ENCODE data around the gene ADGRA3. TPM values are rescaled to one million over a fixed set of nuclear protein-coding genes. Genes with fewer than 3 reads are reported as not detected.
A peak's percentile ranks its signal among the peaks of the same experiment; 100 is the strongest.
"Not testable (repeated sequence)": the region's sequence is repeated elsewhere in the genome, so short reads cannot be mapped to it uniquely, and the experiment has no call there.

Gene ADGRA3
- total RNA-seq, 6 donors from 2014 or later = 9.2 to 32.7 (median 17.2) TPM

DNA sequence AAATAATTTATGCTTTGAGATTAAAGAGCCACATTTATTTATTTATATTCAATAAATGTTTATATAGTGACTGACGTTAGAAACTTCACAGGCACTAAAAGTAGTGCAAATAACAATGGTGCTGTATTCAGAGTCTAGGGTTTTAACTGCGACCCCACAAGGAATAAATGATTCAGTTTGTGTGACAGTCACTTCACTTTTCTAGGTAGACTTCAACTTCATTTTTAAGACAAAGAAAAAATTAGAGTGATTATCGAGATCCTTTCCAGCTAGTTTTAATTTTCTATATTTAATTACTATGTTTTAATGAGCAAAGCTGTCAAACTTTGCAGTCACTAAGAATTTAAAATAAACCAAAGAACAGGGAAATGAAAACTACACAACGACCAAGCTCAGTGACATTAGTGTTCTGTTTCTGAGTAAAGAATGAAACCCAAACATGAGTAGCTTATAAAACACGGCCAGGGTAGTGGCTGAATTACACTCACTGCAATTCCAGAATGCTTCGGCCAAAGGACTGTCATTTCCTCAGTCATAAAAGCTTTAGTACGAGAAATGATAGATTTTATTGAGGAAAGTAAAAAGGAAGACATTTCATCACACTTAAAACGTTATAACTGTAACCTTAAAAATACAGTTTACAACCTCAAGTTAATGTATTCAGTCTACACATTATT is 38.6 kb downstream of the ADGRA3 start:
- no peaks in the 10 kb centered on the region for H3K9me3 ChIP-seq
- TF ChIP-seq EP300 (IDR thresholded peaks at IDR 0.05) (no peak), POLR2A (IDR thresholded peaks at IDR 0.05) (no peak), POLR2AphosphoS5 (IDR thresholded peaks at IDR 0.05) (no peak)
- TF ChIP-seq, protein P1, sequence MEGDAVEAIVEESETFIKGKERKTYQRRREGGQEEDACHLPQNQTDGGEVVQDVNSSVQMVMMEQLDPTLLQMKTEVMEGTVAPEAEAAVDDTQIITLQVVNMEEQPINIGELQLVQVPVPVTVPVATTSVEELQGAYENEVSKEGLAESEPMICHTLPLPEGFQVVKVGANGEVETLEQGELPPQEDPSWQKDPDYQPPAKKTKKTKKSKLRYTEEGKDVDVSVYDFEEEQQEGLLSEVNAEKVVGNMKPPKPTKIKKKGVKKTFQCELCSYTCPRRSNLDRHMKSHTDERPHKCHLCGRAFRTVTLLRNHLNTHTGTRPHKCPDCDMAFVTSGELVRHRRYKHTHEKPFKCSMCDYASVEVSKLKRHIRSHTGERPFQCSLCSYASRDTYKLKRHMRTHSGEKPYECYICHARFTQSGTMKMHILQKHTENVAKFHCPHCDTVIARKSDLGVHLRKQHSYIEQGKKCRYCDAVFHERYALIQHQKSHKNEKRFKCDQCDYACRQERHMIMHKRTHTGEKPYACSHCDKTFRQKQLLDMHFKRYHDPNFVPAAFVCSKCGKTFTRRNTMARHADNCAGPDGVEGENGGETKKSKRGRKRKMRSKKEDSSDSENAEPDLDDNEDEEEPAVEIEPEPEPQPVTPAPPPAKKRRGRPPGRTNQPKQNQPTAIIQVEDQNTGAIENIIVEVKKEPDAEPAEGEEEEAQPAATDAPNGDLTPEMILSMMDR (IDR thresholded peaks at IDR 0.05) = no peak
- H3K27ac ChIP-seq = no peak overlapping the region
- DNase-seq (no peak), ATAC-seq (ENCODE audit: low FRiP score in 2 of 2) (no peak)
- no peak overlapping the region for H3K4me3 ChIP-seq
- H3K4me1 ChIP-seq = no peaks in the 10 kb centered on the region
- 57 to 68% methylated on average over 8 of the region's 8 CpGs for WGBS, 2 donors
- H3K36me3 ChIP-seq = no peaks in the 10 kb centered on the region
- H3K27me3 ChIP-seq = no peaks in the 10 kb centered on the region

DNA sequence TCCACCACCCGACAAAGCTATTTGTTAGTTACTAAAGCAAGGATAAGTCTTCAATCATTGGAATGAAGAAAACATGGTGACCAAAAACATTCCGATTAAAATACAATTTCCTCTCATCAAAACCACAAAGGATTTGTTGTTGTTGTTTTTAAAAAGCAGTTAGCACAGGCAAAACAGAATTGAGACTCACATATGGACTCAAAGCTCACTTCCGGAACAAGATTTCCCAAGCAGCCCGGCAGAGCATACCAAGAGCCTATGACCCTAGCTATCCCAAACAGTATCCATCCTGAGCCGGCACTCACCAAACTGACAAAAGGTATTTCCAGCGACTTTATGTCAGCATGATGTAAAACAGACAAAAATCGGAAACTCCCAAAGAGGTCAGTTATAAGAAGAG is 39.9 kb downstream of the ADGRA3 start:
- H3K4me3 ChIP-seq = no peak overlapping the region
- no peak for TF ChIP-seq POLR2AphosphoS5 (IDR thresholded peaks at IDR 0.05)
- TF ChIP-seq, protein P1 (IDR thresholded peaks at IDR 0.05) = no peak
- TF ChIP-seq EP300 (IDR thresholded peaks at IDR 0.05) = no peak
- TF ChIP-seq POLR2A (IDR thresholded peaks at IDR 0.05) = no peak
- H3K27me3 ChIP-seq = no peaks in the 10 kb centered on the region
- H3K27ac ChIP-seq = no peak overlapping the region
- no peaks in the 10 kb centered on the region for H3K4me1 ChIP-seq
- 91 to 93% methylated on average over 7 of the region's 7 CpGs for WGBS, 2 donors
- no peak for ATAC-seq (ENCODE audit: low FRiP score in 2 of 2)
- DNase-seq = no peak
- H3K36me3 ChIP-seq = no peaks in the 10 kb centered on the region
- H3K9me3 ChIP-seq = no peaks in the 10 kb centered on the region

DNA sequence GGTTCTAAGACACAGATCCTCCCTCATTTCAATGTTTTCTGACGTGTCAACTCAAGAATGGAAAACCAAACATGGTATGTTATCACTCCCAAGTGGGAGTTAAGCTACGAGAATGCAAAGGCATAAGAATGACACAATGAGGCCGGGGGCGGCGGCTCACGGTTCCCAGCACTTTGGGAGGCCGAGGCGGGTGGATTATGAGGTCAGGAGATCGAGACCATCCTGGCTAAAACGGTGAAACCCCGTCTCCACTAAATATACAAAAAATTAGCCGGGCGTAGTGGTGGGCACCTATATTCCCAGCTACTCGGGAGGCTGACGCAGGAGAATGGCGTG is 40.6 kb downstream of the ADGRA3 start:
- H3K27ac ChIP-seq; H3K36me3 ChIP-seq; H3K4me1 ChIP-seq; H3K27me3 ChIP-seq; H3K4me3 ChIP-seq; ATAC-seq (ENCODE audit: low FRiP score in 2 of 2); H3K9me3 ChIP-seq: not testable (repeated sequence)
- peak in 1 of 2 donors; percentile 46 for DNase-seq
- WGBS, 2 donors = 91 to 93% methylated on average over 16 of the region's 16 CpGs

DNA sequence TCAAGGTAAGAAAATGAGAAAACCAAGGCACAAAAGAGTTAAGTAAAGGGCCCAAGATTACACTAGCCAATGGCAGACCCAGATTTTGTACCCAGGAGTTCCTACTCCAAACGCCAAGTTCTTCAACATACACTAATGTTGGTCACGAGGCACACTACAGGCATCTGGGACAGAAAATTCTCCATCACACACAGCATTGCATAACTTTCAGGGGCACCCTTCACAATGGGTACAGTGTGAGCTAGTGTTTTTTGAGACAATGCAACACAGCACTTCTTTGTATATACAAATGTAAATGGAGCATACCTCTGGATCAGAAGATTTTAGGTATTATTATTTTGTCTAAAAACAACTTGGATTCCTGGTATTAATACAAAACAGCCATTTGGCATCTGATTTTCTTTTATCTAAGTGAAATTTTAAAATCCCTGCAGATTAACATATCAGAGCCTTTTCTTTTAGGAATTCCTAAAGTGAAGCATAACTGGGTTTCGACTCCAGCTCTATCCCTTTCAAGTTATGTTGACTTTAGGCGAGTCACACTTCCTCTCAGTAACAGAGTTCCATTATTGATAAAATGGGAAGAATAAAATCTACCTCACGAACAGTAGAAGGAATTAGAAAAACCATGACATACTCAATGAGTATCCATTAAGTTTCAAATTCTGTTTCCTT is 41.1 kb downstream of the ADGRA3 start:
- ATAC-seq (ENCODE audit: low FRiP score in 2 of 2) (no peak), DNase-seq (no peak)
- Histone ChIP-seq H3K27me3 (no peaks in the 10 kb centered on the region), H3K27ac (no peak overlapping the region), H3K36me3 (no peaks in the 10 kb centered on the region), H3K4me1 (no peaks in the 10 kb centered on the region), H3K4me3 (no peak overlapping the region), H3K9me3 (no peaks in the 10 kb centered on the region)
- no peak for TF ChIP-seq POLR2AphosphoS5 (IDR thresholded peaks at IDR 0.05)
- TF ChIP-seq POLR2A (IDR thresholded peaks at IDR 0.05) = no peak
- TF ChIP-seq, protein P1 (IDR thresholded peaks at IDR 0.05) = no peak
- 72 to 77% methylated on average over 5 of the region's 5 CpGs for WGBS, 2 donors

DNA sequence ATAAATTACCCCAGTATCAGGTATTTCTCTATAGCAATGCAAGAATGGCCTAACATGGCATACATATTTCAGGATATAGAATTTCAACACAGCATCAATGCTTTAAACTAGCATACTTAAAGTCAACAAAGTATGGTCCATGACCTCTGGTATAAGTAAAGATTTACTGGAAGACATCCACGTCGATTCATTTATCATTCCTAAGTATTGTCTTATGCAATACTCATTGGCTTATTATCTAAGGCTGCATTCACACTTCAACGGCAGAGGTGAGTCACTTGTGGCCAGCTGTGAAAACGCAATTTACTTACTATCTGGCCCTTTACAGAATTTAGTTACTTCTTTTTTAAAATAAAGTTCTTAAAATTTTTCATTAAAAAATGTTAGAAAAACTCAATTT is 42.6 kb downstream of the ADGRA3 start:
- DNase-seq = no peak
- Histone ChIP-seq H3K4me1 (no peaks in the 10 kb centered on the region), H3K4me3 (no peak overlapping the region), H3K36me3 (no peaks in the 10 kb centered on the region), H3K27me3 (no peaks in the 10 kb centered on the region), H3K9me3 (no peaks in the 10 kb centered on the region), H3K27ac (no peak overlapping the region)
- TF ChIP-seq POLR2A (IDR thresholded peaks at IDR 0.05) (no peak), POLR2AphosphoS5 (IDR thresholded peaks at IDR 0.05) (no peak), EP300 (IDR thresholded peaks at IDR 0.05) (no peak)
- TF ChIP-seq, protein P1 (IDR thresholded peaks at IDR 0.05) = no peak
- ATAC-seq (ENCODE audit: low FRiP score in 2 of 2) = peak in 1 of 2 donors; percentile 51
- 76 to 80% methylated on average over 4 of the region's 4 CpGs for WGBS, 2 donors

Measured in upper lobe of left lung (tissue), 6 donors.